Right cardiac atrium (tissue), 5 donors: Measurements from ENCODE around the gene PRDM16. TPM values are rescaled to one million over a fixed set of nuclear protein-coding genes. Genes with fewer than 3 reads are reported as not detected.

ENCODE experiments used
- ATAC-seq, 2 donors: fragments of 200-7000 bp; cut with Tn5 transposase; one replicate each; pipeline versions ENCODE4 v1.8.0 to v1.9.1; 2020; ENCODE audit warnings: moderate library complexity in 2 of 2, mild to moderate bottlenecking in 1 of 2
- DNase-seq, 3 donors: peaks; one replicate each; pipeline ENCODE4 v3.0.0-alpha.2; 2020
- H3K27ac ChIP-seq: one replicate; pipeline ENCODE4 v1.5.1; 2013; ENCODE audit warnings: mild to moderate bottlenecking, low read length, control low read depth, moderate library complexity
- H3K27me3 ChIP-seq: one replicate; pipeline ENCODE4 v1.6.1; 2013; ENCODE audit not compliant: control insufficient read depth, insufficient read depth
- H3K4me1 ChIP-seq: one replicate; pipeline ENCODE4 v1.6.1; 2013; ENCODE audit warnings: low read length; ENCODE audit not compliant: control insufficient read depth, insufficient read depth
- H3K4me3 ChIP-seq: one replicate; pipeline ENCODE4 v1.5.1; 2013; ENCODE audit warnings: low read length, control low read depth
- H3K9me3 ChIP-seq: one replicate; pipeline ENCODE4 v1.6.1; 2013; ENCODE audit warnings: low read length; ENCODE audit not compliant: control insufficient read depth
- WGBS: extraction: QIAGEN DNeasy Blood & Tissue Kit; methylation state at CpG from one replicate; pipeline ENCODE4 v1.1.7; 2013; 5-methylcytosine and 5-hydroxymethylcytosine counted together
- intact Hi-C, 4 donors: fragments of 100-400 bp; cut with DNase I; formaldehyde crosslinking; loops; one replicate each; pipeline versions ENCODE4 v1.11.0 to v1.14.0; 2022 to 2023
- polyA plus RNA-seq: library from polyadenylated mRNA; stranded (reverse); fragments of 200-250 nt; gene quantifications from one replicate; pipeline ENCODE4 v1.2.3, GENCODE V29; 2013
- total RNA-seq, 4 donors: library from RNA; stranded (reverse); fragmentation: NEBNext Ultra II Directional; extraction: Animal tissue kit (Norgen Biotek cat#: 25700); gene quantifications; one replicate each; pipeline ENCODE4 v1.2.1, GENCODE V29; 2021
- donor health status: healthy with polysubstance abuse.
- donor health status: DM: no; HTN: yes; CAD: no.
- donor health status: DM: no; HTN: no; CAD: no.
- donor health status: DM: no; HTN: yes; CAD: no; lungs with severe emphysema.
- donor health status: DM: yes; HTN: yes; CAD: no.

Gene PRDM16
- total and polyA plus RNA-seq, 5 donors: 1.1 to 2.9 (median 1.9) TPM

GRCh38 chr1:3365523-3366125 lies 296.6 kb downstream of the PRDM16 start:
- ATAC-seq: no peak

GRCh38 chr1:3366126-3367051 lies 297.4 kb downstream of the PRDM16 start:
- DNase-seq (peak; percentile 77 to 91 (median 88)), ATAC-seq (peak; percentile 55 to 72)
- WGBS: 48% methylated on average over 42 of the region's 42 CpGs
- intact Hi-C loops: no loop called here
- Histone ChIP-seq H3K4me1 (peaks cover 3% of the 10 kb centered on the region), H3K4me3 (no peak overlapping the region), H3K27ac (peak overlapping the region; percentile 53), H3K9me3 (no peaks in the 10 kb centered on the region), H3K27me3 (no peaks in the 10 kb centered on the region)

More at GRCh38 chr1:3365523-3366125, 296.6 kb downstream of the PRDM16 start:
- Histone ChIP-seq H3K9me3 (no peaks in the 10 kb centered on the region), H3K4me3 (no peak overlapping the region), H3K27me3 (no peaks in the 10 kb centered on the region), H3K4me1 (peaks cover 3% of the 10 kb centered on the region), H3K27ac (no peak overlapping the region)
- intact Hi-C loops: no loop called here
- 57% methylated on average over 22 of the region's 22 CpGs for WGBS
- peak in 1 of 3 donors; percentile 30 for DNase-seq

- peaks cover 3% of the 10 kb centered on the region for H3K4me1 ChIP-seq
- intact Hi-C loops: no loop called here
- ATAC-seq (no peak), DNase-seq (peak in 2 of 3 donors; percentile 41 to 43)
- no peak overlapping the region for H3K27ac ChIP-seq
- WGBS: 72% methylated on average over 11 of the region's 11 CpGs
- H3K4me3 ChIP-seq: no peak overlapping the region
- H3K27me3 ChIP-seq: no peaks in the 10 kb centered on the region
- no peaks in the 10 kb centered on the region for H3K9me3 ChIP-seq
Observed at GRCh38 chr1:3367376-3367775, 298.4 kb downstream of the PRDM16 start.

- intact Hi-C loops: no loop called here
- WGBS: 91% methylated on average over 14 of the region's 14 CpGs
- Histone ChIP-seq H3K27me3 (no peaks in the 10 kb centered on the region), H3K9me3 (no peaks in the 10 kb centered on the region), H3K4me1 (peaks cover 3% of the 10 kb centered on the region), H3K4me3 (no peak overlapping the region), H3K27ac (no peak overlapping the region)
- ATAC-seq (no peak), DNase-seq (peak in 2 of 3 donors; percentile 34 to 62)
Observed at GRCh38 chr1:3368059-3368458, 299.1 kb downstream of the PRDM16 start.

GRCh38 chr1:3368711-3369445 lies 299.9 kb downstream of the PRDM16 start:
- H3K4me3 ChIP-seq: no peak overlapping the region
- H3K4me1 ChIP-seq: peaks cover 3% of the 10 kb centered on the region
- no peaks in the 10 kb centered on the region for H3K9me3 ChIP-seq
- H3K27ac ChIP-seq: peak overlapping the region; percentile 57
- no peaks in the 10 kb centered on the region for H3K27me3 ChIP-seq
- DNase-seq (peak in 1 of 3 donors; percentile 44), ATAC-seq (no peak)
- intact Hi-C loops: no loop called here
- WGBS: 63% methylated on average over 16 of the region's 16 CpGs

GRCh38 chr1:3369446-3370076 lies 300.6 kb downstream of the PRDM16 start:
- intact Hi-C loops: no loop called here
- Histone ChIP-seq H3K27me3 (no peaks in the 10 kb centered on the region), H3K4me3 (no peak overlapping the region), H3K27ac (peak overlapping the region; percentile 57), H3K9me3 (no peaks in the 10 kb centered on the region), H3K4me1 (peaks cover 3% of the 10 kb centered on the region)
- WGBS: 56% methylated on average over 12 of the region's 12 CpGs
- peak; percentile 80 to 86 (median 83) for DNase-seq
- peak; percentile 78 to 90 for ATAC-seq

- 93% methylated on average over 4 of the region's 4 CpGs for WGBS
Observed at GRCh38 chr1:3370856-3371703, 302.1 kb downstream of the PRDM16 start.

GRCh38 chr1:3372317-3372716 lies 303.3 kb downstream of the PRDM16 start:
- peak in 1 of 3 donors; percentile 11 for DNase-seq
- intact Hi-C loops: no loop called here
- ATAC-seq: no peak
- H3K27me3 ChIP-seq: no peaks in the 10 kb centered on the region
- H3K9me3 ChIP-seq: no peaks in the 10 kb centered on the region
- WGBS: 76% methylated on average over 9 of the region's 9 CpGs
- no peak overlapping the region for H3K27ac ChIP-seq
- H3K4me3 ChIP-seq: no peak overlapping the region
- peaks cover 1% of the 10 kb centered on the region for H3K4me1 ChIP-seq

More at GRCh38 chr1:3370856-3371703, 302.1 kb downstream of the PRDM16 start:
- Histone ChIP-seq H3K27ac (no peak overlapping the region), H3K27me3 (no peaks in the 10 kb centered on the region), H3K4me1 (peaks cover 3% of the 10 kb centered on the region), H3K4me3 (no peak overlapping the region), H3K9me3 (no peaks in the 10 kb centered on the region)
- intact Hi-C loops: no loop called here
- no peak for ATAC-seq
- no peak for DNase-seq

- intact Hi-C loops: no loop called here
- peak in 1 of 3 donors; percentile 24 for DNase-seq
Observed at GRCh38 chr1:3373175-3373574, 304.2 kb downstream of the PRDM16 start.

More at GRCh38 chr1:3373175-3373574, 304.2 kb downstream of the PRDM16 start:
- H3K27ac ChIP-seq: no peak overlapping the region
- WGBS: 81% methylated on average over 19 of the region's 19 CpGs
- H3K27me3 ChIP-seq: no peaks in the 10 kb centered on the region
- no peaks in the 10 kb centered on the region for H3K4me1 ChIP-seq
- no peak for ATAC-seq
- no peak overlapping the region for H3K4me3 ChIP-seq
- no peaks in the 10 kb centered on the region for H3K9me3 ChIP-seq
